A549 (cell line): ENCODE data around the gene HMGCLL1. TPM values are rescaled to one million over a fixed set of nuclear protein-coding genes. Genes with fewer than 3 reads are reported as not detected.

Experiments used
- ATAC-seq, 2 experiments: fragments of 200-7000 bp in 1 of 2; fragments of >200 bp in 1 of 2; cut with Nextera tagmentation in 1 of 2; cut with Tn5 transposase in 1 of 2; 3 replicates each; pipeline versions ENCODE4 v1.8.0 to v1.9.1; 2018 to 2020; ENCODE audit warnings: mild to moderate bottlenecking in 1 of 2, moderate library complexity in 1 of 2
- CTCF ChIA-PET: fragments of 300-600 bp; sonication (Branson Sonifier 250); formaldehyde crosslinking; extraction: SDS; loops from one replicate; lab custom pipeline; 2021; ENCODE audit warnings: antibody characterized with exemption, inconsistent platforms; lab: Yijun Ruan, JAX
- POLR2A ChIA-PET: fragments of 350-600 bp; formaldehyde crosslinking; extraction: SDS; loops from one replicate; lab custom pipeline; 2021; ENCODE audit warnings: antibody characterized with exemption, inconsistent platforms; lab: Yijun Ruan, JAX
- DNase-seq, 2 experiments: peaks; one replicate each; pipeline versions ENCODE4 v3.0.0 to v3.0.0-alpha.2; 2011 to 2016; ENCODE audit warnings: low read depth in 1 of 2, low spot score in 1 of 2
- FAIRE-seq: peaks from 2 replicates; lab custom pipeline; 2011; peaks lifted over from hg19 to GRCh38; lab: Jason Lieb, UNC
- H3K27ac ChIP-seq, 2 experiments: fragments of >200 bp; sonication (Bioruptor Twin); formaldehyde crosslinking; 3 replicates each; pipeline ENCODE4 v1.5.1; 2016 to 2017
- H3K4me1 ChIP-seq: fragments of >200 bp; sonication (Bioruptor Twin); formaldehyde crosslinking; 3 replicates; pipeline ENCODE4 v1.6.1; 2016
- H3K4me2 ChIP-seq: fragments of >200 bp; sonication (Bioruptor Twin); formaldehyde crosslinking; 3 replicates; pipeline ENCODE4 v1.6.1; 2016
- H3K4me3 ChIP-seq: fragments of >200 bp; sonication (Bioruptor Twin); formaldehyde crosslinking; 3 replicates; pipeline ENCODE4 v1.5.1; 2016
- H3K9me3 ChIP-seq: fragments of >200 bp; sonication (Bioruptor Twin); formaldehyde crosslinking; 3 replicates; pipeline ENCODE4 v1.6.1; 2016
- BHLHE40 ChIP-seq: IDR thresholded peaks from 2 replicates; pipeline ENCODE4 v1.6.1; 2012; ENCODE audit warnings: low read depth, low read length, inconsistent platforms
- CBX8 ChIP-seq: fragments of 200-600 bp; sonication (generic); IDR thresholded peaks from 2 replicates; pipeline ENCODE4 v1.6.1; 2016
- CEBPB ChIP-seq, 2 experiments: fragments of >200 bp in 1 of 2; sonication (Bioruptor Twin) in 1 of 2; formaldehyde crosslinking in 1 of 2; IDR thresholded peaks; 2 replicates each; pipeline ENCODE4 v1.6.1; 2012 to 2016
- EHMT2 ChIP-seq: fragments of 200-600 bp; sonication (generic); IDR thresholded peaks from 2 replicates; pipeline ENCODE4 v1.6.1; 2016; ENCODE audit warnings: antibody characterized with exemption, low read depth, mild to moderate bottlenecking, moderate library complexity
- FOSB ChIP-seq: fragments of 250-450 bp; sonication (Bioruptor Pico); IDR thresholded peaks from 2 replicates; pipeline ENCODE4 v1.5.0; 2020; ENCODE audit warnings: mild to moderate bottlenecking, moderate library complexity
- FOSL2 ChIP-seq, 2 experiments: fragments of 450-650 bp in 1 of 2; fragments of >200 bp in 1 of 2; sonication (Bioruptor Twin) in 1 of 2; formaldehyde crosslinking; IDR thresholded peaks; 2 replicates each; pipeline versions ENCODE4 v1.5.0 to v1.6.1; 2016 to 2020; ENCODE audit warnings: mild to moderate bottlenecking in 1 of 2, moderate library complexity in 1 of 2
- GATA3 ChIP-seq: IDR thresholded peaks from 2 replicates; pipeline ENCODE4 v1.6.1; 2012; ENCODE audit warnings: borderline replicate concordance
- HOXB13 ChIP-seq: fragments of 250-450 bp; sonication (Bioruptor Pico); IDR thresholded peaks from 2 replicates; pipeline ENCODE4 v1.5.0; 2020; ENCODE audit warnings: low read depth, mild to moderate bottlenecking, moderate library complexity
- KDM1A ChIP-seq: fragments of 200-600 bp; sonication (generic); IDR thresholded peaks from 2 replicates; pipeline ENCODE4 v1.6.1; 2016; ENCODE audit warnings: low read depth, mild to moderate bottlenecking
- NFE2L2 ChIP-seq: fragments of 150-350 bp; conservative IDR thresholded peaks from 2 replicates; pipeline ENCODE4 v1.6.1; 2014; ENCODE audit warnings: low read length
- PHF8 ChIP-seq: fragments of 200-600 bp; sonication (generic); IDR thresholded peaks from 2 replicates; pipeline ENCODE4 v1.6.1; 2016; ENCODE audit warnings: low read depth, mild to moderate bottlenecking, antibody characterized with exemption, moderate library complexity, borderline replicate concordance
- RAD21 ChIP-seq, 2 experiments: fragments of >200 bp in 1 of 2; sonication (Bioruptor Twin) in 1 of 2; formaldehyde crosslinking in 1 of 2; IDR thresholded peaks in 1 of 2; conservative IDR thresholded peaks in 1 of 2; 2 replicates in 1 of 2; 3 replicates in 1 of 2; pipeline ENCODE4 v1.6.1; 2012 to 2018; ENCODE audit warnings: inconsistent platforms in 1 of 2
- RFX5 ChIP-seq: fragments of 450-650 bp; IDR thresholded peaks from 2 replicates; pipeline ENCODE4 v1.7.1; 2014; ENCODE audit warnings: antibody characterized with exemption, mild to moderate bottlenecking, moderate library complexity
- SMC3 ChIP-seq: fragments of >200 bp; sonication (Bioruptor Twin); formaldehyde crosslinking; IDR thresholded peaks from 3 replicates; pipeline ENCODE4 v1.6.1; 2018; ENCODE audit warnings: inconsistent platforms
- SREBF2 ChIP-seq: fragments of 450-650 bp; IDR thresholded peaks from 2 replicates; pipeline ENCODE4 v1.6.1; 2014; ENCODE audit warnings: mild to moderate bottlenecking, moderate library complexity
- TFCP2L1 ChIP-seq: fragments of 250-450 bp; sonication (Bioruptor Pico); IDR thresholded peaks from 2 replicates; pipeline ENCODE4 v1.5.0; 2021; ENCODE audit warnings: mild to moderate bottlenecking
- TP53 ChIP-seq: fragments of 250-450 bp; sonication (Bioruptor Pico); IDR thresholded peaks from 2 replicates; pipeline ENCODE4 v1.5.0; 2021; ENCODE audit warnings: mild to moderate bottlenecking, moderate library complexity
- ZSCAN20 ChIP-seq: fragments of 250-450 bp; sonication (Bioruptor Pico); IDR thresholded peaks from 2 replicates; pipeline ENCODE4 v1.8.0; 2022; ENCODE audit warnings: mild to moderate bottlenecking, moderate library complexity
- WGBS: methylation state at CpG from one replicate; pipeline ENCODE4 v1.1.6; 2017; ENCODE audit errors: missing lambda C conversion rate; 5-methylcytosine and 5-hydroxymethylcytosine counted together
- polyA plus RNA-seq, 4 experiments: library from polyadenylated mRNA; depleted of rRNA in 3 of 4; stranded (reverse); fragments of >200 nt; fragmentation: RNase III in 1 of 4; extraction: RNeasy Plus Mini Kit Qiagen cat#74134 plus additional on column Dnase treatment in 1 of 4; gene quantifications; 2 replicates in 3 of 4; 3 replicates in 1 of 4; pipeline ENCODE4 v1.2.3, GENCODE V29; 2011 to 2017
- TF ChIP-seq, protein P1 (sequence below): fragments of 450-650 bp; IDR thresholded peaks from 2 replicates; pipeline ENCODE4 v1.6.1; 2014; ENCODE audit warnings: antibody characterized with exemption
- TF ChIP-seq, protein P2 (sequence below): IDR thresholded peaks from 2 replicates; pipeline ENCODE4 v1.6.1; 2012
- TF ChIP-seq, protein P3 (sequence below): IDR thresholded peaks from 2 replicates; pipeline ENCODE4 v1.6.1; 2012; ENCODE audit warnings: low read depth, borderline replicate concordance
- TF ChIP-seq, protein P4 (sequence below): fragments of 150-350 bp; IDR thresholded peaks from 2 replicates; pipeline ENCODE4 v1.6.1; 2014; ENCODE audit warnings: low read depth, mild to moderate bottlenecking, low read length
- TF ChIP-seq, protein P5 (sequence below): fragments of >200 bp; sonication (Bioruptor Twin); formaldehyde crosslinking; IDR thresholded peaks from 3 replicates; pipeline ENCODE4 v1.5.1; 2016

Gene HMGCLL1
- polyA plus RNA-seq, 2 of the 4 experiments (the other 2 are of a cell fraction): 0.28 to 0.78 TPM

DNA sequence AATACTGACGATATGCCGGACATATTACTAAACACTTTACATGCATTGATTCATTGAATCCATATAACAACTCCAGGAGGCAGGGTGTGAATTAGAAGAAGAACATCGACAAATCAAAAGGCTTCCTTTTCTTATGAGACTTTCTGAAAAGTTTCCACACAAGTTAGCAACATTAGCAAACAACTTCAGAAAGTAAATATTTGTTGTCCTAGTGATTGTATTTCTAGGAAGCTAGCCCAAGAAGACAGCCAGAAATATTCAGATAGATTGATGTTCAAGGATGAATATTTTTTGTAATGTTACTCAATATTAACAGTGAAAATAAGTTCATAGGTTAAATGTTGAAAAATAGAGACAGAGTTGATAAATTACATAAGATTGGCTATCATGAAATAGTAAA is 131.1 kb downstream of the HMGCLL1 start:
- DNase-seq (no peak), FAIRE-seq (no peak), ATAC-seq (no peak)
- ChIA-PET POLR2A (no interaction called here), CTCF (no interaction called here)
- 20% methylated on average over 3 of the region's 3 CpGs for WGBS
- 0 out of 3 replicates have a peak, but pooled peaks cover 3% of the 10 kb centered on the region for H3K4me1 ChIP-seq
- no peak overlapping the region for H3K4me3 ChIP-seq
- no peak overlapping the region for H3K4me2 ChIP-seq
- TF ChIP-seq RFX5 (no peak), FOSL2 (IDR thresholded peaks at IDR 0.05) (no peak), FOSL2 (CRISPR knock-in tag; IDR thresholded peaks at IDR 0.05) (no peak), GATA3 (no peak), CEBPB (IDR thresholded peaks at IDR 0.05) (no peak), BHLHE40 (no peak), TP53 (no peak), KDM1A (no peak), TFCP2L1 (CRISPR knock-in tag) (no peak), FOSB (no peak), PHF8 (no peak), EHMT2 (no peak), HOXB13 (CRISPR knock-in tag) (no peak), CBX8 (no peak), SREBF2 (no peak), RAD21 (conservative IDR thresholded peaks at IDR 0.05 in 1 of 2, IDR thresholded peaks at IDR 0.05 in 1 of 2) (no peak), NFE2L2 (no peak), ZSCAN20 (CRISPR knock-in tag) (no peak)
- TF ChIP-seq, protein P1, sequence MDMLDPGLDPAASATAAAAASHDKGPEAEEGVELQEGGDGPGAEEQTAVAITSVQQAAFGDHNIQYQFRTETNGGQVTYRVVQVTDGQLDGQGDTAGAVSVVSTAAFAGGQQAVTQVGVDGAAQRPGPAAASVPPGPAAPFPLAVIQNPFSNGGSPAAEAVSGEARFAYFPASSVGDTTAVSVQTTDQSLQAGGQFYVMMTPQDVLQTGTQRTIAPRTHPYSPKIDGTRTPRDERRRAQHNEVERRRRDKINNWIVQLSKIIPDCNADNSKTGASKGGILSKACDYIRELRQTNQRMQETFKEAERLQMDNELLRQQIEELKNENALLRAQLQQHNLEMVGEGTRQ: no peak
- TF ChIP-seq, protein P2, sequence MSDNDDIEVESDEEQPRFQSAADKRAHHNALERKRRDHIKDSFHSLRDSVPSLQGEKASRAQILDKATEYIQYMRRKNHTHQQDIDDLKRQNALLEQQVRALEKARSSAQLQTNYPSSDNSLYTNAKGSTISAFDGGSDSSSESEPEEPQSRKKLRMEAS: no peak
- TF ChIP-seq, protein P3, sequence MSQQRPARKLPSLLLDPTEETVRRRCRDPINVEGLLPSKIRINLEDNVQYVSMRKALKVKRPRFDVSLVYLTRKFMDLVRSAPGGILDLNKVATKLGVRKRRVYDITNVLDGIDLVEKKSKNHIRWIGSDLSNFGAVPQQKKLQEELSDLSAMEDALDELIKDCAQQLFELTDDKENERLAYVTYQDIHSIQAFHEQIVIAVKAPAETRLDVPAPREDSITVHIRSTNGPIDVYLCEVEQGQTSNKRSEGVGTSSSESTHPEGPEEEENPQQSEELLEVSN: no peak
- H3K27ac ChIP-seq: no peak overlapping the region
- no peaks in the 10 kb centered on the region for H3K9me3 ChIP-seq

DNA sequence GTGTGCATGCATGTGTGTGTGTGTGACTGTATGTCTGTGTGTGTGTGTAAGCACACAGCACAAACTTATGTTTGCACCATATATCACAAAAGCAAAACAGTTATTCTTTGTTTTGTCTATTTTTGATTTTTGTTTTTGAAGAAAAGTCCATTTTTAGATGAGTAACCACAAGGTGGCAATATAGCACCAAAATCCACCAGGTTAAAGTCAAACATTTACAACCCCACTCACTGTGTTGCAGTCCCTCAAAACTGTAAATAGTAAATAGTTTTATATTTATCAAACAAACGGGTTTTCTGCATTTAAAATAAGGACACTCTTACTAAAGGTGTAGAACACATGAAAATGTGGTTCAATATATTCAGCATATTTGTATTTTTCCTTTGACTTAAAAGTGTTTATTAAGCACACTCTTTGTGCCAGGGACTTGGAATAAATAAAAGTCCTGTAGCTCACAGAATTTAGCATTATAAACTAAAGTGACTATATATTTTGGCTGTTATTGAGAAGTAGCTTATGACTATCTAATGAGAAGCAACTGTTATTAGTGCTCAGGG is 133.3 kb downstream of the HMGCLL1 start:
- DNase-seq: peak in 1 of 2 experiments; percentile 31
- TF ChIP-seq, protein P4, sequence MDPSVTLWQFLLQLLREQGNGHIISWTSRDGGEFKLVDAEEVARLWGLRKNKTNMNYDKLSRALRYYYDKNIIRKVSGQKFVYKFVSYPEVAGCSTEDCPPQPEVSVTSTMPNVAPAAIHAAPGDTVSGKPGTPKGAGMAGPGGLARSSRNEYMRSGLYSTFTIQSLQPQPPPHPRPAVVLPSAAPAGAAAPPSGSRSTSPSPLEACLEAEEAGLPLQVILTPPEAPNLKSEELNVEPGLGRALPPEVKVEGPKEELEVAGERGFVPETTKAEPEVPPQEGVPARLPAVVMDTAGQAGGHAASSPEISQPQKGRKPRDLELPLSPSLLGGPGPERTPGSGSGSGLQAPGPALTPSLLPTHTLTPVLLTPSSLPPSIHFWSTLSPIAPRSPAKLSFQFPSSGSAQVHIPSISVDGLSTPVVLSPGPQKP: no peak
- peak; percentile 90 for TF ChIP-seq SMC3
- TF ChIP-seq RAD21 (conservative IDR thresholded peaks at IDR 0.05 in 1 of 2, IDR thresholded peaks at IDR 0.05 in 1 of 2): peak; percentile 84 to 87
- TF ChIP-seq, protein P5, sequence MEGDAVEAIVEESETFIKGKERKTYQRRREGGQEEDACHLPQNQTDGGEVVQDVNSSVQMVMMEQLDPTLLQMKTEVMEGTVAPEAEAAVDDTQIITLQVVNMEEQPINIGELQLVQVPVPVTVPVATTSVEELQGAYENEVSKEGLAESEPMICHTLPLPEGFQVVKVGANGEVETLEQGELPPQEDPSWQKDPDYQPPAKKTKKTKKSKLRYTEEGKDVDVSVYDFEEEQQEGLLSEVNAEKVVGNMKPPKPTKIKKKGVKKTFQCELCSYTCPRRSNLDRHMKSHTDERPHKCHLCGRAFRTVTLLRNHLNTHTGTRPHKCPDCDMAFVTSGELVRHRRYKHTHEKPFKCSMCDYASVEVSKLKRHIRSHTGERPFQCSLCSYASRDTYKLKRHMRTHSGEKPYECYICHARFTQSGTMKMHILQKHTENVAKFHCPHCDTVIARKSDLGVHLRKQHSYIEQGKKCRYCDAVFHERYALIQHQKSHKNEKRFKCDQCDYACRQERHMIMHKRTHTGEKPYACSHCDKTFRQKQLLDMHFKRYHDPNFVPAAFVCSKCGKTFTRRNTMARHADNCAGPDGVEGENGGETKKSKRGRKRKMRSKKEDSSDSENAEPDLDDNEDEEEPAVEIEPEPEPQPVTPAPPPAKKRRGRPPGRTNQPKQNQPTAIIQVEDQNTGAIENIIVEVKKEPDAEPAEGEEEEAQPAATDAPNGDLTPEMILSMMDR: peak; percentile 81
- Histone ChIP-seq H3K4me2 (no peak overlapping the region; the same call in 2 of the 3 replicates), H3K27ac (no peak overlapping the region), H3K9me3 (no peaks in the 10 kb centered on the region), H3K4me3 (no peak overlapping the region), H3K4me1 (0 out of 3 replicates have a peak, but pooled peaks cover 3% of the 10 kb centered on the region)
- no peak for ATAC-seq
- ChIA-PET CTCF (interaction anchor here (0.6 to 2.9 kb wide), 28 partner anchors 9 to 516 kb away, joined by 3 to 50 read pairs (median 3); no protein-coding TSS in a partner anchor), POLR2A (no interaction called here)
- WGBS: 0% methylated on average over 1 of the region's 1 CpG
- no peak for FAIRE-seq
